Glomerular visceral epithelial cell (primary cell): ENCODE data around the gene CDK5R2.

Experiments used
- DNase-seq: peaks from one replicate; pipeline ENCODE4 v3.0.0-alpha.2; 2016; ENCODE audit errors: extremely low spot score

Gene CDK5R2

DNA sequence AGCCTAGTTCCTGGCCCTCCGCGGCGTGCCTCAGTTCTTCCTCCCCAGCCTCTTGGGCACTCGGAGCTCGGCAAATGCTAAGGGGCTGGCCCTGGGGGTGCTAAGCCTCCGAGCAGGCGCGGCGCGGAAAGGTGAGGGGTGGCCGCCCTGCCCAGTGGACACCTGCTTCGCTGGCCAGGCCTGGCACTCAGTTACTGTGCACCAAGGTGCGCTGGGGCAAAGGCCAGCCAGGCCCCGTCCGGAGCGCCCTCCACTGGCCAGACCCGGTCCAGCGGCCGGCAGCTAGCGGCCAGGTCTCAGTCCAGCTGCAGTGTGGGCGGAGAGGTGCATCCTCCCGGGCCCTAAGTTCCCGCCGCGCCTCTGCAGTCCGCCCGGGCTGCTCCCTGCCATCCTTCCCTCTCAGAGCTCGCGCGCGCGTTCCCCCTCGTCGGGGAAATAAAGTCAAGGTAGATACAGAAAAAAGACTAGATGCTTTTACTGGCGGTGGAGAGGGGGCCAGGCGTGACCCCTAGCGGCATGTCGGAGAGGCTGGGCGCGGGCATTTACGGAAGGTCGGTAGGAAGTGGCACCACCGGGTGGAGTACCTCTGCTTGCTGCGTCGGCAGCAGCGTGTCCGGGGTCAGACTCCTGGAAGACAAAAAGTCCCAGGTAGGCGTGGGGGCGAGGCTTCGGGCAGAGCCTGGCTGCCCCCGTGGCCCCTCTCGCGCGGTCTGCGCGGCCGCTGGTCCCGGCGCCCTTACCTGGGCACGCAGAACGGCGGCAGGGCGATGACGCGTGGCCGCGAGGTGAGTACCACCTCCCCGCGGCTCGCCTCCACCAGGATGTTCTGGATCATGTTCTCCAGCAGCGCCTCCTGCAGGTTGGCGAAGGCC lies 43.2 kb downstream of the CDK5R2 start:
- DNase-seq: no peak

DNA sequence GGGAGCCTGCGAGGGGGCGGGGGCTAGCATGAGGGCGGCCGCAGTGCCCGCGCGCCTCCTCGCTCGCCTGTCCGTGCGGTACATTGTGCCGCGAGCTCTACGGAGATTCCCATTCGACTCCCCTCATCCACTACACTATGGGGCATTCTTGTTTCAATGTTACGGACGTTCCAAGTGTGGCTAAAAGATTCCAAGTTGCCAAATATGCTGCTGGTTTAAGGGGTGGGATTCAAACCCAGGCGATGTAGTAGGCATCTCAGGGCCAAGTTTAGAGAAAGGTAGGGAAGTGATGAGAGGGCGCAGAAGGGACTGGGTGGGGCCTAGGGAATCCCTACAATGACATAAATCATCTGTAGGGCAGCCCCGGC lies 43.8 kb downstream of the CDK5R2 start:
- DNase-seq: no peak

DNA sequence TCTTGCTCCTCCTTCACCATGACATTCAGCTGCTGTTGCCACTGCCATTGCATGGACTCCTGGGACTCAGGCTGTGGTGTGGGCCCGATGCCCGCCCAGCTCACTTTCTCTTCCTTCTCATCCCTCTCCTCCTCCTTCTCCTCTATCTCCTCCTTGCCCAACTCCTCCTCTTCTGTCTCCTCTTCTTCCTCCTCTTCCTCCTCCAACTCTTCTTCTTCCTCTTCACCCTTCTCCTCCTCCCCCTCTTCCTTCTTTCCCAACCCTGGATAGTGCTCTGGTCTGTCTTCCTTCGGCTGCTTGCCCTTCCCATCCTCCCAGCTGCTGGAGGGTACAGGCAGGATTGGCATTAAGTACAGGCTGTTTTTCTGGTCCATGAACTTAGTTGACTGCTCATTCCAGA lies 44.5 kb downstream of the CDK5R2 start:
- DNase-seq: no peak

DNA sequence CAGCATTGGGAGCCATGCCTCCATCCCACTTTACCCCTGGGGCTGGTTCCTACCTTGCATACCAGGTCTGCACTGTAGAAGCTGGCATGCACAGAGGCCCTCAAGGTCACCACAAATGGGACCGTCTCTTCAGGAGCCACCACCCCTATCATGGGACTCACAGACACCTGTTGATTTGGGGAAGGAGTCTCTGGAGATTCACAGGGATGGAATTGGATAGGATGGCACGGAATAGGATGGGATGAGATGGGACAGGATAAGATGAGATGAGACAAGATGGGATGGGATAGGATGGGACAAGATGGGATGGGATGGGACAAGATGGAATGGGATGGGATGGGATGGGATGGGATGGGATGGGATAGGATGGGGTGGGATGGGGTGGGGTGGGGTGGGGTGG lies 49.8 kb downstream of the CDK5R2 start:
- no peak for DNase-seq

DNA sequence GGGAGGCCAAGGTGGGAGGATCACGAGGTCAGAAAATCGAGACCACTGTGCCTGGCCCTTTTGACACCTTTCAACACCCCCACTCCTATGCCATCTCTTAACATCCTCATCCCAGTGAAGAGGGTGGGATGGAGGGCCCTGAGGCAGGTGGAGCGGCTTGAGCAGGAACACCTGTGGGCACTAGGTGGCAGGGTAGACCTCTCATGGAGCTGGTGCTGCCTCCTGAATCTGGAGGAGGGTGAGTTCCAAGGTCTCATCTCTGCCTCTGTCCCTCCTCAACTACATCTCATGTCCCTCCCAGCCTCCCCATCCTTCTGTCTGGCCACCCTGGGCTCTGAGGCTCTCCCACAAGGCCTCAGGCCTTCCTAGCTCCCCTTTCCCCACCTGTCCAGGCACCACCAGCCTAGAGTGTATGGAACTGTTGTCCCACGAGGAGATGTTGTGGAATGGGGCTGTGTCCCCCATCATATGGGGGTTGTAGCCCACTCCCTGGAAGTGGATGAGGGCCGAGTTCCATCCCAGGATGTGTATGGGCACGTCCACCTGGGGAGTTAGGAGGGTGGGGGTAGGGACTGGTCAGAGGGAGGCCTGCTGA lies 50.8 kb downstream of the CDK5R2 start:
- peak; percentile 17 for DNase-seq

DNA sequence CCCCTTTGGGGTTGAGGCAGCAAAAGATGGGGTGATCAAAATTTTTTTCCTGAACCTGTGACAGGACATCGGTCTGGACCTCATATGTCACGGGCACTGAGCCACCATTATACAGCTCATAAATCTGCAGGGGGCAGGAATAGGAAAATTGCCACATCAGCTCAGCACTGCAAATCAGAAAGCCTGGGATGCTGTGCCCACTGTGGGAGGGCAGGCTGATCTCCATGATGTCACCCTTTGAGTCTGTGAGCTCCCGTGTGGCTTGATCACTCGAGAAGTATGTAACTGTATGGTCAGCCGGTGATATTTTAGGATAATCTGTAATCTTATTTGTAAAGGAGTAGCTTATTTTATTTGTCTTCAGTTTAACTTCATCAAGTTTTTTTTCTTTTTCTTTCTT lies 51.4 kb downstream of the CDK5R2 start:
- DNase-seq: no peak
